Panc1 (cell line): ENCODE results near the gene SUPT6H. TPM values are rescaled to one million over a fixed set of nuclear protein-coding genes. Genes with fewer than 3 reads are reported as not detected.

Experiments
- ATAC-seq: fragments of 200-7000 bp; cut with Tn5 transposase; 2 replicates; pipeline ENCODE4 v1.9.1; 2020; ENCODE audit warnings: mild to moderate bottlenecking, moderate library complexity
- BruUV-seq: library from RNA; stranded (reverse); fragments of 400-500 nt; replicated peaks from 2 replicates; lab custom pipeline; 2021; lab: Mats Ljungman, UMichigan
- CTCF ChIA-PET: fragments of 300-600 bp; sonication (Branson Sonifier 250); formaldehyde crosslinking; loops from one replicate; lab custom pipeline; 2022; ENCODE audit warnings: antibody characterized with exemption; lab: Charles Lee
- POLR2A ChIA-PET: fragments of 300-600 bp; sonication (Branson Sonifier 250); formaldehyde crosslinking; loops from one replicate; lab custom pipeline; 2022; ENCODE audit warnings: antibody characterized with exemption; lab: Charles Lee
- DNase-seq: peaks from one replicate; pipeline ENCODE4 v3.0.0-alpha.2; 2010; ENCODE audit warnings: low read depth, low spot score
- H3K27ac ChIP-seq: 2 replicates; pipeline ENCODE4 v1.5.1; 2011; ENCODE audit warnings: mild to moderate bottlenecking, low read length, inconsistent platforms
- H3K27me3 ChIP-seq: fragments of 200-500 bp; sonication (Bioruptor generic); 2 replicates; pipeline ENCODE4 v1.6.0; 2014; ENCODE audit warnings: low read length, inconsistent platforms; ENCODE audit not compliant: control insufficient read depth, insufficient read depth
- H3K36me3 ChIP-seq: fragments of 200-500 bp; sonication (Bioruptor generic); 2 replicates; pipeline ENCODE4 v1.5.1; 2014; ENCODE audit warnings: inconsistent platforms, mild to moderate bottlenecking, low read length, moderate library complexity; ENCODE audit not compliant: control insufficient read depth, insufficient read depth
- H3K4me1 ChIP-seq: 2 replicates; pipeline ENCODE4 v1.5.1; 2011; ENCODE audit warnings: inconsistent platforms, mild to moderate bottlenecking, low read length, moderate library complexity; ENCODE audit not compliant: control insufficient read depth, insufficient read depth
- H3K4me3 ChIP-seq, 2 experiments: 2 replicates each; pipeline ENCODE4 v1.5.1; 2011 to 2012; ENCODE audit warnings: low read depth in 2 of 2, low read length in 2 of 2, mild to moderate bottlenecking in 2 of 2, inconsistent platforms in 1 of 2, moderate library complexity in 1 of 2
- H3K9me3 ChIP-seq: fragments of 200-500 bp; sonication (Bioruptor generic); 2 replicates; pipeline ENCODE4 v1.5.1; 2014; ENCODE audit warnings: low read depth, mild to moderate bottlenecking, inconsistent platforms, low read length, moderate library complexity; ENCODE audit not compliant: control insufficient read depth, insufficient read depth
- CTCF ChIP-seq: fragments of 450-650 bp; IDR thresholded peaks from 2 replicates; pipeline ENCODE4 v1.5.1; 2017; ENCODE audit warnings: mild to moderate bottlenecking
- POLR2AphosphoS5 ChIP-seq: IDR thresholded peaks from 2 replicates; pipeline ENCODE4 v1.6.1; 2012; ENCODE audit warnings: mild to moderate bottlenecking, low read depth, low read length, moderate library complexity
- REST ChIP-seq, 2 experiments: IDR thresholded peaks; 2 replicates each; pipeline ENCODE4 v1.6.1; 2011 to 2012; ENCODE audit warnings: low read depth in 2 of 2, control low read depth in 1 of 2, low read length in 1 of 2, mild to moderate bottlenecking in 1 of 2, moderate library complexity in 1 of 2; ENCODE audit not compliant: insufficient read depth in 1 of 2
- SIN3A ChIP-seq: IDR thresholded peaks from 2 replicates; pipeline ENCODE4 v1.6.1; 2012; ENCODE audit warnings: low read depth, mild to moderate bottlenecking, low read length, moderate library complexity, borderline replicate concordance; ENCODE audit not compliant: insufficient read depth
- TCF7L2 ChIP-seq: IDR thresholded peaks from 2 replicates; pipeline ENCODE4 v1.6.1; 2011; ENCODE audit warnings: mild to moderate bottlenecking, low read depth, low read length, inconsistent platforms
- in situ Hi-C: cut with HindIII; loops from 2 replicates; pipeline ENCODE4 v1.10.0; 2016; ENCODE audit warnings: low sequenced_read_pairs, low pct_unique_long_range_greater_than_20kb
- intact Hi-C: fragments of 100-400 bp; cut with micrococcal nuclease; formaldehyde crosslinking; loops from one replicate; pipeline ENCODE4 v1.10.0; 2022; ENCODE audit not compliant: unreplicated experiment
- total RNA-seq: library from RNA; stranded (reverse); gene quantifications from one replicate; pipeline ENCODE4 v1.2.1, GENCODE V29; 2021; ENCODE audit not compliant: unreplicated experiment

The SUPT6H gene
- total RNA-seq, 1 experiment from 2014 or later: 108 TPM

GRCh38 chr17:28714281-28714680 is 52.3 kb downstream of the SUPT6H start:
- BruUV-seq: no TSS peak
- Histone ChIP-seq H3K36me3 (peaks cover 5% of the 10 kb centered on the region), H3K4me1 (peaks cover 40% of the 10 kb centered on the region), H3K9me3 (no peaks in the 10 kb centered on the region), H3K4me3 (no peak overlapping the region), H3K27ac (no peak overlapping the region), H3K27me3 (no peaks in the 10 kb centered on the region)
- no peak for DNase-seq
- ChIA-PET CTCF (interaction anchor here (0.5 to 0.7 kb wide), 2 partner anchors 13 to 67 kb away, joined by 3 read pairs; no protein-coding TSS in a partner anchor), POLR2A (no interaction called here)
- TF ChIP-seq REST (IDR thresholded peaks at IDR 0.05; ENCODE audit: insufficient read depth in 1 of 2, low read depth in 2 of 2, low read length in 1 of 2) (no peak), TCF7L2 (no peak), POLR2AphosphoS5 (no peak), SIN3A (no peak), CTCF (no peak; the same call in 1 of the 2 replicates)
- in situ Hi-C loops: no loop called here
- intact Hi-C loops: no loop called here
- ATAC-seq: no peak

GRCh38 chr17:28715217-28715616 is 53.2 kb downstream of the SUPT6H start:
- Histone ChIP-seq H3K4me1 (peaks cover 40% of the 10 kb centered on the region), H3K4me3 (no peak overlapping the region; a peak in 1 of 4 replicates), H3K27ac (no peak overlapping the region), H3K36me3 (peaks cover 5% of the 10 kb centered on the region), H3K9me3 (no peaks in the 10 kb centered on the region), H3K27me3 (no peaks in the 10 kb centered on the region)
- DNase-seq: no peak
- no peak for ATAC-seq
- ChIA-PET POLR2A (interaction anchor here (0.5 to 0.6 kb wide), 2 partner anchors 17 to 48 kb away, joined by 3 to 7 read pairs; no protein-coding TSS in a partner anchor), CTCF (no interaction called here)
- in situ Hi-C loops: no loop called here
- BruUV-seq: no TSS peak
- TF ChIP-seq CTCF: no peak
- TF ChIP-seq POLR2AphosphoS5: no peak
- no peak for TF ChIP-seq REST (IDR thresholded peaks at IDR 0.05; ENCODE audit: insufficient read depth in 1 of 2, low read depth in 2 of 2, low read length in 1 of 2)
- no peak for TF ChIP-seq SIN3A
- TF ChIP-seq TCF7L2: no peak
- intact Hi-C loops: no loop called here
